Neural progenitor cell (in vitro differentiated cells): Measurements from ENCODE around the gene CCDC68.

Experiments used
- CTCF ChIP-seq: fragments of 200-600 bp; sonication (generic); IDR thresholded peaks from 2 replicates; pipeline ENCODE4 v1.5.1; 2017; ENCODE audit warnings: antibody characterized with exemption, mild to moderate bottlenecking
- EZH2phosphoT487 ChIP-seq: fragments of 200-600 bp; sonication (generic); IDR thresholded peaks from 2 replicates; pipeline ENCODE4 v1.6.1; 2017; ENCODE audit warnings: antibody characterized with exemption

- TF ChIP-seq CTCF (no peak), EZH2phosphoT487 (no peak)
Measured at GRCh38 chr18:55000529-55000928, 41.3 kb upstream of the CCDC68 start.
